NCI-H82 treated with DMSO at 0.1 percent for 48 hours (cell line): Measurements from ENCODE around the gene CERS6.
"Not testable (repeated sequence)": the region's sequence is repeated elsewhere in the genome, so short reads cannot be mapped to it uniquely, and the experiment has no call there.

Experiments
- DNase-seq: peaks from one replicate; lab custom pipeline; 2025; ENCODE audit not compliant: unreplicated experiment; lab: John Stamatoyannopoulos, UW

CERS6 gene

GRCh38 chr2:168633200-168633599 is 177.1 kb downstream of the CERS6 start:
- no peak for DNase-seq

GRCh38 chr2:168633895-168634294 is 177.8 kb downstream of the CERS6 start:
- DNase-seq: no peak

GRCh38 chr2:168635065-168635577 is 179.0 kb downstream of the CERS6 start:
- DNase-seq: peak; percentile 88

- DNase-seq: no peak
Observed at GRCh38 chr2:168639018-168639417, 182.9 kb downstream of the CERS6 start.

GRCh38 chr2:168639441-168639898 is 183.4 kb downstream of the CERS6 start:
- DNase-seq: no peak

- no peak for DNase-seq
Observed at GRCh38 chr2:168640039-168640438, 184.0 kb downstream of the CERS6 start.

GRCh38 chr2:168641636-168642035 is 185.6 kb downstream of the CERS6 start:
- DNase-seq: no peak

- DNase-seq: no peak
Observed at GRCh38 chr2:168642873-168643272, 186.8 kb downstream of the CERS6 start.

GRCh38 chr2:168643979-168644378 is 187.9 kb downstream of the CERS6 start:
- no peak for DNase-seq

- DNase-seq: no peak
Observed at GRCh38 chr2:168645696-168646338, 189.7 kb downstream of the CERS6 start.

GRCh38 chr2:168649105-168649504 is 193.0 kb downstream of the CERS6 start:
- DNase-seq: no peak

GRCh38 chr2:168649562-168649961 is 193.5 kb downstream of the CERS6 start:
- DNase-seq: no peak

GRCh38 chr2:168650139-168650538 is 194.1 kb downstream of the CERS6 start:
- no peak for DNase-seq

GRCh38 chr2:168650781-168651180 is 194.7 kb downstream of the CERS6 start:
- no peak for DNase-seq

GRCh38 chr2:168652997-168653921 is 197.2 kb downstream of the CERS6 start:
- no peak for DNase-seq

- no peak for DNase-seq
Observed at GRCh38 chr2:168654705-168655104, 198.6 kb downstream of the CERS6 start.

- DNase-seq: no peak
Observed at GRCh38 chr2:168655207-168655606, 199.1 kb downstream of the CERS6 start.

- DNase-seq: not testable (repeated sequence)
Observed at GRCh38 chr2:168657378-168657777, 201.3 kb downstream of the CERS6 start.

GRCh38 chr2:168658706-168659105 is 202.6 kb downstream of the CERS6 start:
- DNase-seq: no peak

GRCh38 chr2:168660870-168661862 is 205.1 kb downstream of the CERS6 start:
- peak; percentile 72 for DNase-seq

GRCh38 chr2:168661863-168662256 is 205.8 kb downstream of the CERS6 start:
- no peak for DNase-seq
